ENCODE measurements around the gene AFF1.
"Not testable (repeated sequence)": the region's sequence is repeated elsewhere in the genome, so short reads cannot be mapped to it uniquely, and the experiment has no call there.

Gene AFF1

GRCh38 chr4:87122252-87122651, 187.4 kb downstream of the AFF1 start:
- DNase-seq, result no peak

GRCh38 chr4:87126056-87126455, 191.2 kb downstream of the AFF1 start:
- DNase-seq, result no peak

GRCh38 chr4:87128006-87128705, 193.3 kb downstream of the AFF1 start:
- DNase-seq, result no peak

- no peak for DNase-seq
Observed at GRCh38 chr4:87129681-87130080, 194.9 kb downstream of the AFF1 start.

GRCh38 chr4:87130985-87131703, 196.3 kb downstream of the AFF1 start:
- DNase-seq, result no peak

GRCh38 chr4:87132035-87132434, 197.2 kb downstream of the AFF1 start:
- DNase-seq, result no peak

- DNase-seq, result no peak
Observed at GRCh38 chr4:87133183-87133582, 198.4 kb downstream of the AFF1 start.

- no peak for DNase-seq
Observed at GRCh38 chr4:87134122-87134521, 199.3 kb downstream of the AFF1 start.

- no peak for DNase-seq
Observed at GRCh38 chr4:87141428-87141827, 206.6 kb downstream of the AFF1 start.

GRCh38 chr4:87144356-87144755, 209.5 kb downstream of the AFF1 start:
- DNase-seq, result no peak

GRCh38 chr4:87145934-87146333, 211.1 kb downstream of the AFF1 start:
- DNase-seq, result not testable (repeated sequence)

GRCh38 chr4:87147116-87147515, 212.3 kb downstream of the AFF1 start:
- no peak for DNase-seq

- no peak for DNase-seq
Observed at GRCh38 chr4:87150498-87151261, 215.9 kb downstream of the AFF1 start.

GRCh38 chr4:87151730-87152129, 216.9 kb downstream of the AFF1 start:
- DNase-seq, result no peak

- DNase-seq, result no peak
Observed at GRCh38 chr4:87152310-87153041, 217.7 kb downstream of the AFF1 start.

- DNase-seq, result no peak
Observed at GRCh38 chr4:87153078-87153870, 218.5 kb downstream of the AFF1 start.

GRCh38 chr4:87165892-87166291, 231.1 kb downstream of the AFF1 start:
- no peak for DNase-seq

GRCh38 chr4:87166296-87166854, 231.6 kb downstream of the AFF1 start:
- no peak for DNase-seq

GRCh38 chr4:87171944-87172343, 237.1 kb downstream of the AFF1 start:
- DNase-seq, result no peak

- DNase-seq, result no peak
Observed at GRCh38 chr4:87174672-87175071, 239.9 kb downstream of the AFF1 start.

- DNase-seq, result no peak
Observed at GRCh38 chr4:87179751-87180150, 244.9 kb downstream of the AFF1 start.

GRCh38 chr4:87180767-87181166, 246.0 kb downstream of the AFF1 start:
- no peak for DNase-seq

Data from activated CD8-positive, alpha-beta memory T cell treated with anti-CD3 and anti-CD28 coated beads, Interleukin-2, amount 50 U/mL, for 48 hours (primary cell).